Activated T-helper 17 cell treated with anti-CD3 and anti-CD28 coated beads, Interleukin-2, amount 50 U/mL, for 72 hours (primary cell): Measurements from ENCODE around the gene PARD3B. TPM values are rescaled to one million over a fixed set of nuclear protein-coding genes. Genes with fewer than 3 reads are reported as not detected.
A peak's percentile ranks its signal among the peaks of the same experiment; 100 is the strongest.

Source experiments
- ATAC-seq: fragments of 150-1000 bp; cut with Tn5 transposase; replicated peaks from 2 replicates; pipeline ENCODE4 v1.10.0; 2021; ENCODE audit warnings: mild to moderate bottlenecking, moderate library complexity
- H3K27ac Mint-ChIP-seq: one replicate; pipeline ENCODE4 v1.8.0; 2022; ENCODE audit warnings: mixed read lengths
- H3K27me3 Mint-ChIP-seq: one replicate; pipeline ENCODE4 v1.8.0; 2022; ENCODE audit warnings: mixed read lengths
- H3K36me3 Mint-ChIP-seq: one replicate; pipeline ENCODE4 v1.8.0; 2022; ENCODE audit warnings: low read depth, mild to moderate bottlenecking, mixed read lengths
- H3K4me1 Mint-ChIP-seq: one replicate; pipeline ENCODE4 v1.8.0; 2022; ENCODE audit warnings: mixed read lengths
- H3K4me3 Mint-ChIP-seq: one replicate; pipeline ENCODE4 v1.8.0; 2022; ENCODE audit warnings: mild to moderate bottlenecking, mixed read lengths
- H3K9me3 Mint-ChIP-seq: one replicate; pipeline ENCODE4 v1.8.0; 2022; ENCODE audit warnings: mixed read lengths
- total RNA-seq, 2 donors: library from RNA; stranded (reverse); gene quantifications; one replicate each; pipeline ENCODE4 v1.2.3, GENCODE V29; 2022

PARD3B gene
- total RNA-seq, 2 donors from 2014 or later, result 0.29 to 1.5 TPM

- no peaks in the 10 kb centered on the region for H3K36me3 Mint-ChIP-seq
- no peak for ATAC-seq
- no peaks in the 10 kb centered on the region for H3K27me3 Mint-ChIP-seq
- peaks cover 6% of the 10 kb centered on the region for H3K4me1 Mint-ChIP-seq
- H3K27ac Mint-ChIP-seq, result peak overlapping the region; percentile 23
- no peak overlapping the region for H3K4me3 Mint-ChIP-seq
- peaks cover 4% of the 10 kb centered on the region for H3K9me3 Mint-ChIP-seq
These were observed 624.2 kb downstream of the PARD3B start for GRCh38 chr2:205169464-205169863.

GRCh38 chr2:205170399-205170798 lies 625.1 kb downstream of the PARD3B start:
- H3K27me3 Mint-ChIP-seq, result no peaks in the 10 kb centered on the region
- no peaks in the 10 kb centered on the region for H3K36me3 Mint-ChIP-seq
- no peak overlapping the region for H3K4me3 Mint-ChIP-seq
- H3K4me1 Mint-ChIP-seq, result peaks cover 6% of the 10 kb centered on the region
- H3K9me3 Mint-ChIP-seq, result peaks cover 4% of the 10 kb centered on the region
- H3K27ac Mint-ChIP-seq, result no peak overlapping the region
- ATAC-seq, result no peak

DNA sequence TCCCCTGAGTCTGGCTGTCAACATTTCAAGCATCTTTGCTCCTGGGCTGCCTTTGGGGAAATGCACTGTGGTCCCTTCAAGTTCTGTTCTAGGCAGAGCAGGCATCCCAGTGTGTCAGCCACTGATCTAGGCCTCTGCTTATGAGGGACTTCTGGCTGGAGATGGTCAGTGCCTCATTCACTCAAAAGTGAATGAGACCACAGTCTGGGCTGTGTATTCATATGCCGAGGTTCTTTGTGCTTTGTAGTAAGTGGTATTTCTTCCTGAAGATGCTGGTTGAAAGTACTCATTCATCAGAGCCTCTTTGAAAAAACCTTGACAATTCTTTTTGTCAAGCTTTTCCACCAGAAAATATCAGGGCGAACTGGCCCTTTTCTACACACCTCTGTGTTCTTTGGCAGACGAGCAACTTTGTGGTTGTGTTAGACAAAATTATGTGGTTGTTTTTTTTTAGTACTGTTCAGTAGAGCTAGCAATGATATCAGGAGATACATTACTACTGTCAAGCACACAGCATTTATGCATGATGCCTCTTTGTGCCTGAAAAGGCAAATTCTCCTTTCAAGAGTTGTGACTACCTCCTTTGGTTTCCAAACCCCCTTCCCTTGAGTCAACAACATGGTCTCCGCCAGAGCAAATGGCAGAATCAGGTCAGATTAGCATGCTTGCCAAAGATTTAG lies 626.1 kb downstream of the PARD3B start:
- peaks cover 6% of the 10 kb centered on the region for H3K4me1 Mint-ChIP-seq
- no peak for ATAC-seq

GRCh38 chr2:205175831-205176230 lies 630.6 kb downstream of the PARD3B start:
- Mint-ChIP-seq H3K4me1 (no peaks in the 10 kb centered on the region), H3K36me3 (no peaks in the 10 kb centered on the region), H3K4me3 (no peak overlapping the region), H3K27me3 (no peaks in the 10 kb centered on the region), H3K9me3 (no peaks in the 10 kb centered on the region), H3K27ac (no peak overlapping the region)
- no peak for ATAC-seq

More for the DNA sequence above, 626.1 kb downstream of the PARD3B start:
- Mint-ChIP-seq H3K27ac (no peak overlapping the region), H3K9me3 (peaks cover 4% of the 10 kb centered on the region), H3K4me3 (no peak overlapping the region), H3K36me3 (no peaks in the 10 kb centered on the region), H3K27me3 (no peaks in the 10 kb centered on the region)

GRCh38 chr2:205176546-205176945 lies 631.3 kb downstream of the PARD3B start:
- Mint-ChIP-seq H3K36me3 (no peaks in the 10 kb centered on the region), H3K9me3 (no peaks in the 10 kb centered on the region), H3K27ac (no peak overlapping the region), H3K27me3 (no peaks in the 10 kb centered on the region), H3K4me1 (no peaks in the 10 kb centered on the region), H3K4me3 (no peak overlapping the region)
- no peak for ATAC-seq

DNA sequence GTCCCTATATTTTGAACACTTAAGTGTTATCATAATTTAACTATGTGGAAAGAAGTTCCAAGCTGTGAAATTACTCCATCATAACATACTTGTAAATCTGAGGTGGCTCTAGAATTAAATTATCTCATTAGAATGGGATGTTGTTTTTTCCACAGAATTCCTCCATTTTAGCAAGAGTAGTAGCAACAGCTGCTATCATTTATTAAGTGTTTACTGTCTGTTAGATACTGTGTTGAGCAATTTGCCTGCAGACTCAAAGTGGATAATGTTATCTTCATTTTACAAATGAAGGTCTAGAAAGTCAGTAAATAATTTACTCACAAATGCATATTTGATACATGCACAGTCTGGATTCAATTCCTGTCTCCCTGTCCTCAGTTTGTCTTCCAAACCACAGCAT lies 632.3 kb downstream of the PARD3B start:
- H3K27ac Mint-ChIP-seq, result no peak overlapping the region
- H3K9me3 Mint-ChIP-seq, result no peaks in the 10 kb centered on the region
- no peaks in the 10 kb centered on the region for H3K27me3 Mint-ChIP-seq
- no peak overlapping the region for H3K4me3 Mint-ChIP-seq
- H3K4me1 Mint-ChIP-seq, result no peaks in the 10 kb centered on the region
- ATAC-seq, result no peak
- H3K36me3 Mint-ChIP-seq, result no peaks in the 10 kb centered on the region

DNA sequence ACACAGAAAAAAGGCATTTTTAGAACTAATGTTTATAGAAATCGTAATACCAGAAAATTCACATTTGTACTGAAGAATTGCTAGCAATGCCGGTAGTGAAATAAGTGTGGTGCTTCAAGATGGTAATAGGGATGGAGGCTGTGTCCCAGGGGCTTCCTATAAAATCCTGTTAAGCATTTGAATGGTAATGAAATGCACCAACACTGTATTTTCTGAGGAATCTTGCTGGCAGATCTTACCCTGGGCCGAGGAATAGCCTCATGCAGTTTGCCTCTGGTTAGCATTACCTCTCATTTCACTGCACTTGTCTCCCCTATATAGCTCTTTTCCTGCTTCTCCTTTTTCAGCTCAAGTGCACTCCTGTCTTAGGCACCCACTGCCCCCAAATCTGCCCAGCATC lies 635.5 kb downstream of the PARD3B start:
- Mint-ChIP-seq H3K27ac (no peak overlapping the region), H3K9me3 (no peaks in the 10 kb centered on the region), H3K27me3 (no peaks in the 10 kb centered on the region), H3K4me1 (no peaks in the 10 kb centered on the region), H3K4me3 (no peak overlapping the region), H3K36me3 (no peaks in the 10 kb centered on the region)
- ATAC-seq, result no peak

- H3K36me3 Mint-ChIP-seq, result no peaks in the 10 kb centered on the region
- no peak overlapping the region for H3K4me3 Mint-ChIP-seq
- H3K4me1 Mint-ChIP-seq, result no peaks in the 10 kb centered on the region
- H3K27me3 Mint-ChIP-seq, result no peaks in the 10 kb centered on the region
- H3K9me3 Mint-ChIP-seq, result no peaks in the 10 kb centered on the region
- no peak for ATAC-seq
- no peak overlapping the region for H3K27ac Mint-ChIP-seq
These were observed 642.5 kb downstream of the PARD3B start for GRCh38 chr2:205187731-205188130.

- no peaks in the 10 kb centered on the region for H3K9me3 Mint-ChIP-seq
- no peaks in the 10 kb centered on the region for H3K27me3 Mint-ChIP-seq
- no peak overlapping the region for H3K27ac Mint-ChIP-seq
- no peak for ATAC-seq
- H3K4me3 Mint-ChIP-seq, result no peak overlapping the region
- H3K36me3 Mint-ChIP-seq, result no peaks in the 10 kb centered on the region
- no peaks in the 10 kb centered on the region for H3K4me1 Mint-ChIP-seq
These were observed 643.2 kb downstream of the PARD3B start for GRCh38 chr2:205188239-205189138.

- Mint-ChIP-seq H3K36me3 (no peaks in the 10 kb centered on the region), H3K4me3 (no peak overlapping the region), H3K27me3 (no peaks in the 10 kb centered on the region), H3K9me3 (no peaks in the 10 kb centered on the region), H3K4me1 (no peaks in the 10 kb centered on the region), H3K27ac (no peak overlapping the region)
- no peak for ATAC-seq
These were observed 644.0 kb downstream of the PARD3B start for GRCh38 chr2:205189301-205189700.

DNA sequence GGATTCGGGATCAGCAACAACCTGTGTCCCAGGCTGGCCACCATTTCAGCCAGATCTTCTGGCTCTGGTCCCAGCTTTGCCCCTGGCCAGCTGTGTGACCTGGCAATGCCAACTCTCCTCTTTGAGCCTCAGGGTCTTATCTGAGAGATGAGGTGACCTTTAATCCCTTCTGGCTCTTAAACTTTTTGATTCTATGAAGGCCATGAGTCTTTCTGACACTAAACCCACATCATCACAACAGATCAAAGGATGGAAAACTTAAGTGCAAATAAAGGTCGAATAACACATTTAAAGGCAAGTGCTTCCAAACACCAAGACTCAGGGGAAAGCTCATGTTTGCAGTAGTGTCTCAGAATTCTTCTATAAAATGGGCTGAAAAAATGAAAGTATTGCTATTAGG lies 645.3 kb downstream of the PARD3B start:
- Mint-ChIP-seq H3K9me3 (no peaks in the 10 kb centered on the region), H3K27ac (no peak overlapping the region), H3K4me1 (no peaks in the 10 kb centered on the region), H3K27me3 (no peaks in the 10 kb centered on the region), H3K4me3 (no peak overlapping the region), H3K36me3 (no peaks in the 10 kb centered on the region)
- ATAC-seq, result no peak

- H3K36me3 Mint-ChIP-seq, result no peaks in the 10 kb centered on the region
- H3K4me1 Mint-ChIP-seq, result no peaks in the 10 kb centered on the region
- no peak overlapping the region for H3K27ac Mint-ChIP-seq
- peaks cover 3% of the 10 kb centered on the region for H3K27me3 Mint-ChIP-seq
- no peak for ATAC-seq
- H3K4me3 Mint-ChIP-seq, result no peak overlapping the region
- H3K9me3 Mint-ChIP-seq, result no peaks in the 10 kb centered on the region
These were observed 648.0 kb downstream of the PARD3B start for GRCh38 chr2:205193125-205193835.

DNA sequence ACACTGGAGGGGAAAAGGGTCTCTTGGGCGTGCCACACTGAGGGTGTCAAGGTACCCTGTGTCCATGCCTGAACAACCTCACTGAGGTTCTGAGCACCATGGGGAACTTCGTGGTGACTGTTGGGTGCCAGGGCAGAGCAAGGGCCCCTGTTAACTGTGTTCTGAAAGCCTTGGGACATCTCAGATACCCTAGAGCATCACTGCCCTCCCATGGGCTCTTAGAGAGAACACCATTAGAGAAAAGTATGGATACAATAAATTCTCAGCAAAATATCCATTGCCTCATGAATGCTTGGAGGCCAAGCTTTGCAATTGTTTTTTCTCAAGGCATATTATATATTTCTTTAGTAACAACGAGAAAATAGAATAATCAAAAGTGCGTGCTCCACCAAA lies 648.6 kb downstream of the PARD3B start:
- H3K36me3 Mint-ChIP-seq, result no peaks in the 10 kb centered on the region
- ATAC-seq, result no peak
- no peaks in the 10 kb centered on the region for H3K9me3 Mint-ChIP-seq
- H3K27ac Mint-ChIP-seq, result no peak overlapping the region
- H3K4me3 Mint-ChIP-seq, result no peak overlapping the region
- peaks cover 3% of the 10 kb centered on the region for H3K27me3 Mint-ChIP-seq
- H3K4me1 Mint-ChIP-seq, result no peaks in the 10 kb centered on the region

DNA sequence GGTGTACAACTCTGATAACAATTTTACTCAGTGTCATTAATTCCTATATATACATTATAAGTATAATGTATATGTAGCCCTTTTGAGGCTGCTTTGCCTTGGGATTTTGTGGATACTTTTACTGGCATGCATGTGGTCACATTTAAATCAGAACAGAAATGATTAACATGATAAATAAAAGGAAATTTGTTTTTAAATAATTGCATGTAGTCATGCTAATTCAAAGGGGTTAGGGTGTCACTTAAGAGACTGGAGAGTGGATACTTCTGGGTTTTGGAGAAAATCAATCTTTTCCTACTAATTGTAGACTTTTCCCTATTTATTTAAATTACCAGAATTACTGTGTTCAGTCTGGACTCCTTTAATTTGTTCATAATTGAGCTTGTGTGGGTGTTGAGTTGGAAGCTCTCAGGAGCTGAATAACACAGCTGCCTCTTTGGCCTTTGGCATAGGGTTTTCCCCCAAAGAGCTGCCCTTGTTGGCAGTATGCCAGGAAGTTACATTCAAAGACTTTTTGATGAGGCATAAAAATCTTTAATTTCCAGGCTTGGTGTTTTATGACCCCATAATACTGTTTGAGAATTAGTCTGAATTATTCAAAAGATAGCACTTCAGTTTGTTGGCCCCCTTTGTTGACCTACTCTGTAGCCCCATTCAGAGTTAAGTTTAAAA lies 652.3 kb downstream of the PARD3B start:
- Mint-ChIP-seq H3K27me3 (peaks cover 3% of the 10 kb centered on the region), H3K4me1 (no peaks in the 10 kb centered on the region), H3K27ac (no peak overlapping the region), H3K9me3 (no peaks in the 10 kb centered on the region), H3K36me3 (no peaks in the 10 kb centered on the region), H3K4me3 (no peak overlapping the region)
- no peak for ATAC-seq
